GM23338 (cell line): ENCODE data around the gene GSTM5. TPM values are rescaled to one million over a fixed set of nuclear protein-coding genes. Genes with fewer than 3 reads are reported as not detected.
"Not testable (repeated sequence)": the region's sequence is repeated elsewhere in the genome, so short reads cannot be mapped to it uniquely, and the experiment has no call there.

ENCODE experiments used
- ATAC-seq: fragments of 200-7000 bp; cut with Tn5 transposase; 3 replicates; pipeline ENCODE4 v1.9.1; 2020
- DNase-seq: peaks from one replicate; pipeline ENCODE4 v3.0.0-alpha.2; 2015; ENCODE audit warnings: low spot score
- H2AFZ ChIP-seq: fragments of 200-600 bp; sonication (generic); 2 replicates; pipeline ENCODE4 v1.8.0; 2016; ENCODE audit warnings: antibody characterized with exemption, mild to moderate bottlenecking, moderate library complexity
- H3F3A ChIP-seq: fragments of 200-600 bp; sonication (generic); replicated peaks from 2 replicates; pipeline ENCODE4 v1.8.0; 2017; ENCODE audit warnings: antibody characterized with exemption, mixed run types, low read depth
- H3K27ac ChIP-seq: fragments of 200-600 bp; sonication (generic); 2 replicates; pipeline ENCODE4 v1.6.1; 2016; ENCODE audit warnings: low read depth
- H3K27me3 ChIP-seq: fragments of 200-600 bp; sonication (generic); 2 replicates; pipeline ENCODE4 v1.8.0; 2016; ENCODE audit warnings: mild to moderate bottlenecking, mixed run types, moderate library complexity; ENCODE audit not compliant: insufficient read depth
- H3K36me3 ChIP-seq: fragments of 200-600 bp; sonication (generic); 2 replicates; pipeline ENCODE4 v1.8.0; 2016; ENCODE audit warnings: mild to moderate bottlenecking; ENCODE audit not compliant: insufficient read depth
- H3K4me1 ChIP-seq: fragments of 200-600 bp; sonication (generic); 2 replicates; pipeline ENCODE4 v1.8.0; 2016; ENCODE audit warnings: mild to moderate bottlenecking, moderate library complexity; ENCODE audit not compliant: insufficient read depth
- H3K4me2 ChIP-seq: fragments of 200-600 bp; sonication (generic); 2 replicates; pipeline ENCODE4 v1.7.1; 2017; ENCODE audit warnings: mixed run types
- H3K4me3 ChIP-seq: fragments of 200-600 bp; sonication (generic); 2 replicates; pipeline ENCODE4 v1.6.1; 2016; ENCODE audit warnings: mixed run types
- H3K79me2 ChIP-seq: fragments of 200-600 bp; sonication (generic); replicated peaks from 2 replicates; pipeline ENCODE4 v1.8.0; 2017; ENCODE audit warnings: mild to moderate bottlenecking; ENCODE audit not compliant: insufficient read depth
- H3K9me2 ChIP-seq: fragments of 200-600 bp; sonication (generic); 2 replicates; pipeline ENCODE4 v1.8.0; 2017; ENCODE audit not compliant: insufficient read depth
- H4K20me1 ChIP-seq: fragments of 200-600 bp; sonication (generic); replicated peaks from 2 replicates; pipeline ENCODE4 v1.8.0; 2017; ENCODE audit warnings: mild to moderate bottlenecking; ENCODE audit not compliant: insufficient read depth
- H3K27ac Mint-ChIP-seq: 2 replicates; pipeline ENCODE4 v1.8.0; 2020; ENCODE audit warnings: inconsistent platforms, mild to moderate bottlenecking, moderate library complexity, mixed read lengths
- H3K27me3 Mint-ChIP-seq: 3 replicates; pipeline ENCODE4 v1.8.0; 2022; ENCODE audit warnings: low read depth, mild to moderate bottlenecking, moderate library complexity, mixed read lengths, inconsistent platforms; ENCODE audit not compliant: insufficient read depth, poor library complexity
- H3K36me3 Mint-ChIP-seq: 3 replicates; pipeline ENCODE4 v1.8.0; 2021; ENCODE audit warnings: low read depth, mild to moderate bottlenecking, inconsistent platforms, moderate library complexity, mixed read lengths
- H3K4me1 Mint-ChIP-seq: 3 replicates; pipeline ENCODE4 v1.8.0; 2020; ENCODE audit warnings: mild to moderate bottlenecking, inconsistent platforms, mixed read lengths
- H3K4me3 Mint-ChIP-seq: 3 replicates; pipeline ENCODE4 v1.8.0; 2021; ENCODE audit warnings: moderate library complexity, mild to moderate bottlenecking, inconsistent platforms, mixed read lengths
- H3K9me3 Mint-ChIP-seq: 3 replicates; pipeline ENCODE4 v1.8.0; 2020; ENCODE audit warnings: moderate library complexity, mild to moderate bottlenecking, inconsistent platforms, mixed read lengths
- EZH2phosphoT487 ChIP-seq: fragments of 200-600 bp; sonication (generic); IDR thresholded peaks from one replicate; pipeline ENCODE4 v1.8.1; 2018; ENCODE audit warnings: antibody characterized with exemption; ENCODE audit not compliant: unreplicated experiment
- NANOG ChIP-seq: IDR thresholded peaks from 2 replicates; pipeline ENCODE4 v1.6.1; 2016; ENCODE audit warnings: antibody characterized with exemption, borderline replicate concordance
- STAT1 ChIP-seq: IDR thresholded peaks from one replicate; pipeline ENCODE4 v1.6.1; 2016; ENCODE audit warnings: antibody characterized with exemption; ENCODE audit not compliant: unreplicated experiment
- polyA plus RNA-seq: library from polyadenylated mRNA; unstranded; fragments of >200 nt; fragmentation: Nextera tagmentation; extraction: Ambion mirVana; gene quantifications from 2 replicates; pipeline ENCODE4 v1.2.1, GENCODE V29; 2016
- total RNA-seq: library from RNA; depleted of rRNA; stranded (reverse); fragments of >200 nt; shearing (Covaris generic); gene quantifications from 2 replicates; pipeline ENCODE4 v1.2.3, GENCODE V29; 2014
- TF ChIP-seq, protein P1 (sequence below): fragments of 250-450 bp; sonication (Bioruptor Pico); IDR thresholded peaks from 2 replicates; pipeline ENCODE4 v1.5.0; 2020; ENCODE audit warnings: mild to moderate bottlenecking, moderate library complexity

GSTM5 gene
- total and polyA plus RNA-seq, 2 experiments from 2014 or later = 2.5 to 5.0 TPM

DNA sequence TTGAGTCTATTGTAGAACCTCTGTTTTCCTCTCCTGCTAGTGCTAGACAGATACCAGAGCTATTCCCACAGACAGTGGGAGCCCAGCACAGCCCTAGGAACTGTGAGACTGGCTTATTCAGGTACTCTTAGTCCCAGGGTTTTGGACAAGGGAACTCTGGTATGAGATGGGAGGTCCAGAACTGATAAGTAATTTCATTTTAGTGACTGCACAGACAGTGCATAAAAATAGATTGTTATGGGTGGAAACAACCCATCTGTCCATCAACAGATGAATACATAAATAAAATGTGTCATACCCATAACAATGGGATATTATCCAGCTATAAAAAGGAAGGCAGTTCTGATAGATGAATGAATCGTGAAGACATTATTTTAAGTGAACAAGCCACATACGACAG lies 42.7 kb downstream of the GSTM5 start:
- Mint-ChIP-seq H3K4me3 (no peak overlapping the region), H3K4me1 (no peaks in the 10 kb centered on the region), H3K9me3 (peaks cover 5% of the 10 kb centered on the region), H3K36me3 (no peaks in the 10 kb centered on the region; the same call in 2 of the 3 replicates), H3K27ac (no peak overlapping the region), H3K27me3 (peaks cover 12% of the 10 kb centered on the region)
- no peaks in the 10 kb centered on the region for H3K27me3 ChIP-seq
- H3K27ac ChIP-seq = no peak overlapping the region
- no peaks in the 10 kb centered on the region for H3F3A ChIP-seq
- H3K4me1 ChIP-seq = no peaks in the 10 kb centered on the region
- H3K4me2 ChIP-seq = no peak overlapping the region
- no peaks in the 10 kb centered on the region for H3K36me3 ChIP-seq
- no peak overlapping the region for H2AFZ ChIP-seq
- H3K79me2 ChIP-seq = no peaks in the 10 kb centered on the region
- ATAC-seq = no peak
- TF ChIP-seq, protein P1, sequence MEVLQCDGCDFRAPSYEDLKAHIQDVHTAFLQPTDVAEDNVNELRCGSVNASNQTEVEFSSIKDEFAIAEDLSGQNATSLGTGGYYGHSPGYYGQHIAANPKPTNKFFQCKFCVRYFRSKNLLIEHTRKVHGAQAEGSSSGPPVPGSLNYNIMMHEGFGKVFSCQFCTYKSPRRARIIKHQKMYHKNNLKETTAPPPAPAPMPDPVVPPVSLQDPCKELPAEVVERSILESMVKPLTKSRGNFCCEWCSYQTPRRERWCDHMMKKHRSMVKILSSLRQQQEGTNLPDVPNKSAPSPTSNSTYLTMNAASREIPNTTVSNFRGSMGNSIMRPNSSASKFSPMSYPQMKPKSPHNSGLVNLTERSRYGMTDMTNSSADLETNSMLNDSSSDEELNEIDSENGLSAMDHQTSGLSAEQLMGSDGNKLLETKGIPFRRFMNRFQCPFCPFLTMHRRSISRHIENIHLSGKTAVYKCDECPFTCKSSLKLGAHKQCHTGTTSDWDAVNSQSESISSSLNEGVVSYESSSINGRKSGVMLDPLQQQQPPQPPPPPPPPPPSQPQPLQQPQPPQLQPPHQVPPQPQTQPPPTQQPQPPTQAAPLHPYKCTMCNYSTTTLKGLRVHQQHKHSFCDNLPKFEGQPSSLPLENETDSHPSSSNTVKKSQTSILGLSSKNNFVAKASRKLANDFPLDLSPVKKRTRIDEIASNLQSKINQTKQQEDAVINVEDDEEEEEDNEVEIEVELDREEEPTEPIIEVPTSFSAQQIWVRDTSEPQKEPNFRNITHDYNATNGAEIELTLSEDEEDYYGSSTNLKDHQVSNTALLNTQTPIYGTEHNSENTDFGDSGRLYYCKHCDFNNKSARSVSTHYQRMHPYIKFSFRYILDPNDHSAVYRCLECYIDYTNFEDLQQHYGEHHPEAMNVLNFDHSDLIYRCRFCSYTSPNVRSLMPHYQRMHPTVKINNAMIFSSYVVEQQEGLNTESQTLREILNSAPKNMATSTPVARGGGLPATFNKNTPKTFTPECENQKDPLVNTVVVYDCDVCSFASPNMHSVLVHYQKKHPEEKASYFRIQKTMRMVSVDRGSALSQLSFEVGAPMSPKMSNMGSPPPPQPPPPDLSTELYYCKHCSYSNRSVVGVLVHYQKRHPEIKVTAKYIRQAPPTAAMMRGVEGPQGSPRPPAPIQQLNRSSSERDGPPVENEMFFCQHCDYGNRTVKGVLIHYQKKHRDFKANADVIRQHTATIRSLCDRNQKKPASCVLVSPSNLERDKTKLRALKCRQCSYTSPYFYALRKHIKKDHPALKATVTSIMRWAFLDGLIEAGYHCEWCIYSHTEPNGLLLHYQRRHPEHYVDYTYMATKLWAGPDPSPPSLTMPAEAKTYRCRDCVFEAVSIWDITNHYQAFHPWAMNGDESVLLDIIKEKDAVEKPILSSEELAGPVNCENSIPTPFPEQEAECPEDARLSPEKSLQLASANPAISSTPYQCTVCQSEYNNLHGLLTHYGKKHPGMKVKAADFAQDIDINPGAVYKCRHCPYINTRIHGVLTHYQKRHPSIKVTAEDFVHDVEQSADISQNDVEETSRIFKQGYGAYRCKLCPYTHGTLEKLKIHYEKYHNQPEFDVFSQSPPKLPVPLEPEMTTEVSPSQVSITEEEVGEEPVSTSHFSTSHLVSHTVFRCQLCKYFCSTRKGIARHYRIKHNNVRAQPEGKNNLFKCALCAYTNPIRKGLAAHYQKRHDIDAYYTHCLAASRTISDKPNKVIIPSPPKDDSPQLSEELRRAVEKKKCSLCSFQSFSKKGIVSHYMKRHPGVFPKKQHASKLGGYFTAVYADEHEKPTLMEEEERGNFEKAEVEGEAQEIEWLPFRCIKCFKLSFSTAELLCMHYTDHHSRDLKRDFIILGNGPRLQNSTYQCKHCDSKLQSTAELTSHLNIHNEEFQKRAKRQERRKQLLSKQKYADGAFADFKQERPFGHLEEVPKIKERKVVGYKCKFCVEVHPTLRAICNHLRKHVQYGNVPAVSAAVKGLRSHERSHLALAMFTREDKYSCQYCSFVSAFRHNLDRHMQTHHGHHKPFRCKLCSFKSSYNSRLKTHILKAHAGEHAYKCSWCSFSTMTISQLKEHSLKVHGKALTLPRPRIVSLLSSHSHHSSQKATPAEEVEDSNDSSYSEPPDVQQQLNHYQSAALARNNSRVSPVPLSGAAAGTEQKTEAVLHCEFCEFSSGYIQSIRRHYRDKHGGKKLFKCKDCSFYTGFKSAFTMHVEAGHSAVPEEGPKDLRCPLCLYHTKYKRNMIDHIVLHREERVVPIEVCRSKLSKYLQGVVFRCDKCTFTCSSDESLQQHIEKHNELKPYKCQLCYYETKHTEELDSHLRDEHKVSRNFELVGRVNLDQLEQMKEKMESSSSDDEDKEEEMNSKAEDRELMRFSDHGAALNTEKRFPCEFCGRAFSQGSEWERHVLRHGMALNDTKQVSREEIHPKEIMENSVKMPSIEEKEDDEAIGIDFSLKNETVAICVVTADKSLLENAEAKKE (CRISPR knock-in tag) = no peak
- TF ChIP-seq NANOG (no peak), EZH2phosphoT487 (no peak), STAT1 (no peak)
- DNase-seq = no peak
- no peak overlapping the region for H3K4me3 ChIP-seq
- no peaks in the 10 kb centered on the region for H3K9me2 ChIP-seq
- no peaks in the 10 kb centered on the region for H4K20me1 ChIP-seq

DNA sequence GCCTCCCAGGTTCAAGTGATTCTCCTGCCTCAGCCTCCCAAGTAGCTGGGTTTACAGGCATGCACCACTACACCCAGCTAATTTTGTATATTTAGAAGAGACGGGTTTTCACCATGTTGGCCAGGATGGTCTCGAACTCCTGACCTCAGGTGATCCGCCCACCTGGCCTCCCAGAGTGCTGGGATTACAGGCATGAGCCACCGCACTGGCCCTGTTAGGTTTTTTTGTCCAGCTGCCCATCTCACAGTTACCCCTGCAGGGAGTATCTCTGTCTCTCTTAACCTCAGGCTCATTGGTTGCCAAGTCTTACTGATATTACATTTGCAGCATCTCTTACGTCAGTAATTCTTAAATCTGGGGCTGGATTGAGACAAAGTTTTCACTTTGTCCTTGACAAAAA lies 44.3 kb downstream of the GSTM5 start:
- not testable (repeated sequence) for H2AFZ ChIP-seq, H3K4me1 ChIP-seq, H3K4me1 Mint-ChIP-seq, H3K27ac Mint-ChIP-seq, H3K27ac ChIP-seq, H3K9me3 Mint-ChIP-seq, H3K4me2 ChIP-seq, H3K4me3 ChIP-seq, H3K36me3 Mint-ChIP-seq, H4K20me1 ChIP-seq, H3K4me3 Mint-ChIP-seq, H3K27me3 ChIP-seq, H3F3A ChIP-seq, DNase-seq, ATAC-seq, H3K36me3 ChIP-seq, H3K9me2 ChIP-seq, H3K79me2 ChIP-seq
- peaks cover 13% of the 10 kb centered on the region for H3K27me3 Mint-ChIP-seq
